GM21381 (cell line): ENCODE results near the gene PTCH2.
"Not testable (repeated sequence)": the region's sequence is repeated elsewhere in the genome, so short reads cannot be mapped to it uniquely, and the experiment has no call there.

ENCODE experiments used
- ATAC-seq: cut with Tn5 transposase; IDR thresholded peaks from one replicate; pipeline ENCODE4 v1.9.1; 2021; ENCODE audit warnings: mild to moderate bottlenecking, moderate library complexity; ENCODE audit not compliant: unreplicated experiment

The PTCH2 gene

DNA sequence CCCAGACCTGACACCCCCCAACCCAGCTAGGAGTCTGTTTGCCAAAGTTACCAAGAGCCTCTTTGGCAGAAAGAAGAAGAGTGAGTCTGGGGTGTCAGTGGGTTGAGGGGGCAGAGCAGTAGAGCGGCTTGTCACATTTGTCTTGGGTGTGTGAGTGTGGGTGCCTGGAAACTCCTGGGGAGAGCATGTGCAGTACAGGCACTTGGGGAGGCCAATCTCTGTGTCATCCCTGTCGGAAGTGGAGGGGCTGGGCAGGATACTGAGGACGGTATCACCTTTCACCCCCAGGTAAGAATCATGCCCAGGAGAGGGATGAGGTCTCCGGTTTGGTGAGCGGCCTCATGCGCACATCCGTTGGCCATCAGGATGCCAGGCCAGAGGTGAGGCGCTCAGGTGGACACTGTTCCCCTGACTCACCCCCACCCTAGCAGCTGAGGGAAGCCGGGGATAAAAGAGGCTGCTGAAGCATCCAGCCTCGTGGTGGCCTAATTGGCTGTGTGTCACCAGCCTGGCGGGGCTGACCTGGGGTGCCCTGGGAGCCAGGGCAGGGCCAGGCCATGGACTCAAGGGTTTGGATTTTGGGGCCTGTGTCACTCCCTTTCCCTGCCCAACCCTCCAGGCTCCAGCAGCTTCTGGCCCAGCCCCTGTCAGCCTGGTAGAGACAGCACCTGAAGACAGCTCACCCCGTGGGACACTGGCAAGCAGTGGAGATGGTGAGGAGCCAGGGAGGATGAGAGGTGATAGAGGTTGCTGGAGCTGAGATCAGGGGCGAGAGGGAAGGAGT is 39.5 kb downstream of the PTCH2 start:
- ATAC-seq = no peak

DNA sequence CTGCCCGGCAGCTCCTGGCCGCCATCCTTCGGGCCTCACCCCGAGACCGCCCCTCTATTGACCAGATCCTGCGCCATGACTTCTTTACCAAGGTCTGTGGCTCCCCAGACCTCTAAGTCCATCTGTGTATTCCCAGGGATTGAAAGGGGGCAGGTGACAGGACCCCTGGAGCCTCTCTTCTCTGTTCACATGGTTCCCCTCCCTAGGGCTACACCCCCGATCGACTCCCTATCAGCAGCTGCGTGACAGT is 40.1 kb downstream of the PTCH2 start:
- ATAC-seq = no peak

DNA sequence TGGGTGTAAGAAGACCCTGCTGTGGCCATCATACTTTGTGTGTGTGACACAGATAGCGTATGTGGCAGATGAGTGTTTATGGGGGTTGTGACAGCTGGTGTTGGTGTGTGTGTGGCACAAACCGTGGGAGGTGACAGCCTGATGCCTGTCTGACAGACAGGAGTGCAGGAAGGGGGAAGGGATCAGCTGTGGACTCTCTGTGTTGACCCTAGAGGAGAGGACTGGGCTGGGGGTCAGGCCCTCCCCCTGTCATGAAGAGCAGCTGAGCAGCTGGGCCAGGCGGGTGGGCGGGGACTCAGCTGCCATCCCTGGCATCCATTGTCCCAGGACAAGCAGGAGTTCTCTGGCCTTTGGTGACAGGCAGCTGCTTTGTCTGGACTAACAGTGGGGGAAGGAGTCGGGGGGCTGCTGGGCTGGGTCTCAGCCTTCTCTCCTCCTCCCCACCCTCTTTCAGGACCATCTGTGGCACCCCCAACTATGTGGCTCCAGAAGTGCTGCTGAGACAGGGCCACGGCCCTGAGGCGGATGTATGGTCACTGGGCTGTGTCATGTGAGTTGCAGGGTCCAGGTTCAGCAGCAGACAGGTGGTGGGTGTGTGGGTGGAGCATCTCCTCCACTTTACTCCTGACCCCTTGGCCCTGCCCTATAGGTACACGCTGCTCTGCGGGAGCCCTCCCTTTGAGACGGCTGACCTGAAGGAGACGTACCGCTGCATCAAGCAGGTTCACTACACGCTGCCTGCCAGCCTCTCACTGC is 40.6 kb downstream of the PTCH2 start:
- ATAC-seq = no peak

DNA sequence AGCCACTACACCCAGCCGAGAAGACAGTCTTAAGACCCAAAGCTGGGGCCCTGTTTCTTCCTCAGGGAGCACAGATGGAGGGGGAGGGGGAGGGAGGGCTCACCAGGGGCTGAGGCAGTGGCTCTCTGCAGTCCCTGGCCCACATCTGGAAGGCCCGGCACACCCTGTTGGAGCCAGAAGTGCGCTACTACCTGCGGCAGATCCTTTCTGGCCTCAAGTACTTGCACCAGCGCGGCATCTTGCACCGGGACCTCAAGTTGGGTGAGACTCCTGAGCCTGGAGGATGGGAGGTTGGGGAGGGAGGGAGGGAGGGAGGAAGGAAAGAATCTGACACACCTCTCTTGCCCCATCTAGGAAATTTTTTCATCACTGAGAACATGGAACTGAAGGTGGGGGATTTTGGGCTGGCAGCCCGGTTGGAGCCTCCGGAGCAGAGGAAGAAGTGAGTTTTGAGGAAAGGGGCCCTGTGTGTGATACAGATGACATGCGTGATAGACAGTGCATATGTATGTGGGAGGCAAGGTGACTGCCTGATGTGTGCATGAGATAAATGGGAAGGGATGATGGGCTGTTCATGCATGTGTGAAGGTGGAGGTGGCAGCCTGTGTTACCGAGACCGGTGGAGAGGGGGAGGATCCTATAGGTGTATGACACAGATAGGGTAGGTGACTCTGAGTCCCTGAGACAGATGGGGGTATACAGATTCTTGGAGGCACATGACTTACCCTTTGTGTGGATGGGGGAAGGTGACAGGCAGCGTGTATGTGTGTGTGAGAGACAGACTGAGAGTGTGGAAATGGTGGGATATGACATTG is 41.4 kb downstream of the PTCH2 start:
- no peak for ATAC-seq

DNA sequence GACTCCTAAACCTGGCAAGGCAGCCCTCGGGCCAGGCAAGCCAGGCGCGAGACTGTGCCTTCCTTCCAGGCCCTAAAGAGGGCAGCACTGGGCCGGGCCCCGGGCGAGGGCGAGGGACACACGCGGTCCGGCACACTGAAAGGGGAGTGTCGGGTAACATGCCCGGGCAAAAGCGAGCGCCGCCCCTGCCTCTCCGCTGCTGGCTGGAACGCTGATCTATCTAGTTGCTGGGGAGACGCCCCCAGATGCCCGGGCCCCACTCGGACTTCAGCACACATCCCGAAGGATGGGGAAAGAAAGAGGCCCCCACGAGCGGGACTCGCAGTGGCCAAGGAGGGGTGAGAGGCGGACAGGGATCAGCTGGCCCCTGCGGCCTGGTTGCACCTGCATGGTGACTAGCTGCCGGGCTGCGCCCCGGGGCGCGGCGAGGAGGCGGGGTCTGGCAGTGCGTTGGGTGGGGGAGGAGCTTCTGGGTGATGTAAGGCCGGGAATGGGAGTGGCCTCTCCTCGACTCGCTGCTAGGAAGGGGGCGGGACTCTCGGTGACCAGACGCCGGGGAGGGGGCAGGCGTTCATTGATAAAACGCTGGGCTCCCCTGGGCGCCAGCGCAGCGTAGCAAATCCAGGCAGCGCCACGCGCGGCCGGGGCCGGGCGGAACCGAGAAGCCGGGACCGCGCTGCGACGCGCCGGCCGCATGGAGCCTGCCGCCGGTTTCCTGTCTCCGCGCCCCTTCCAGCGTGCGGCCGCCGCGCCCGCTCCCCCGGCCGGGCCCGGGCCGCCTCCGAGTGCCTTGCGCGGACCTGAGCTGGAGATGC is 43.1 kb downstream of the PTCH2 start, which contains the start of gene PLK3:
Gene PLK3 (plus strand): TSS at position 608 of the 815 bp plus-strand sequence. CDS start 87 bp downstream, at position 695.
- ATAC-seq = peak; percentile 79

DNA sequence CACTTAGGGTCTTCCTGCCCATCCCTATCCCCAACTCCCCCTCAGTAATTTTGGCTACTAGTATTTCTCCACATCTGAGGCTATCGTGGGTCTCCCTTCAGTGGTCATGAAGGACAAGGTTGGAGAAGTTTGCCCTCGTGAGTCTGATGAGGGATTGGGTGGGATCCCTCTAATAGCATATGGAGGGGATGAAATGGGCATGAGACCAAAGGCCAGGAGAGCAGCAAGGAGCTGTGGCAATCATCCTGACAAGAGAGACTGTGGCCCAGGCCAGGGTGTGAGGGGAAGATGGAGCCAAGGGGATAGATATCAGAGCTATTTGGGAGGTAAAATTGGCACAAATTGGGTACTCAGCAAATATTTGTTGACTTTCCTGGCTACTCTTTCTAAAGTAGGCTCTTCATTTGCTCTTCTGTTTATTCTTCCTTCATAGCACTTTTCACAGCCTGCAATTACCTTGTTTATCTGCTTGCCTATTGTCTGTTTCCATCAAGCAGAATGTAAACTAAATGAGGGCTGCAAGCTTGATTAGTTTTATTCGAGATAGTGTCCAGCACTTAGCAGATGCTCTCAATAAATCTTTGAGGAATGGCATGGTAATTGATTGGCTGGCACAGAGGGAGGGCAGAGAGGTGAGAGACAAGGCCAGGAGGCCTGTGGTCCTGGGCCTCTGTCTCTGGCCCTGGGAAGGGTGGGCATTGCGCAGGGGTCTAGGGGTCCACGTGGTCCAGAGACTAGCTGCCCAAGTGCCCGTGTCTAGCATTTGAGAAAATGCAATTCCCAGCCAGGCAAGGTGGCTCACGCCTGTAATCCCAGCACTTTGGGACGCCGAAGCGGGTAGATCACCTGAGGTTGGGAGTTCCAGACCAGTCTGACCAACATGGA is 44.3 kb downstream of the PTCH2 start:
- no peak for ATAC-seq

DNA sequence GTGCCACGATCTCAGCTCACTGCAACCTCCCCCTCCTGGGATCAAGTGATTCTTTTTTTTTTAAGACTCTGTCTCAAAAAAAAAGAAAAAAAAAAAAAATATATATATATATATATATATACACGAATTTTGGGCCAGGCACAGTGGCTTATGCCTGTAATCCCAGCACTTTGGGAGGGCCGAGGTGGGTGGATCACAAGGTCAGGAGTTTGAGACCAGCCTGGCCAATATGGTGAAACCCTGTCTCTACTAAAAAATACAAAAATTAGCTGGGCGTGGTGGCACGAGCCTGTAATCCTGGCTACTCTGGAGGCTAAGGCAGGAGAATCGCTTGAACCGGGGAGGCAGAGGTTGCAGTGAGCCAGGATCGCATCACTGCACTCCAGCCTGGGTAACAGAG is 45.2 kb downstream of the PTCH2 start:
- ATAC-seq = not testable (repeated sequence)

DNA sequence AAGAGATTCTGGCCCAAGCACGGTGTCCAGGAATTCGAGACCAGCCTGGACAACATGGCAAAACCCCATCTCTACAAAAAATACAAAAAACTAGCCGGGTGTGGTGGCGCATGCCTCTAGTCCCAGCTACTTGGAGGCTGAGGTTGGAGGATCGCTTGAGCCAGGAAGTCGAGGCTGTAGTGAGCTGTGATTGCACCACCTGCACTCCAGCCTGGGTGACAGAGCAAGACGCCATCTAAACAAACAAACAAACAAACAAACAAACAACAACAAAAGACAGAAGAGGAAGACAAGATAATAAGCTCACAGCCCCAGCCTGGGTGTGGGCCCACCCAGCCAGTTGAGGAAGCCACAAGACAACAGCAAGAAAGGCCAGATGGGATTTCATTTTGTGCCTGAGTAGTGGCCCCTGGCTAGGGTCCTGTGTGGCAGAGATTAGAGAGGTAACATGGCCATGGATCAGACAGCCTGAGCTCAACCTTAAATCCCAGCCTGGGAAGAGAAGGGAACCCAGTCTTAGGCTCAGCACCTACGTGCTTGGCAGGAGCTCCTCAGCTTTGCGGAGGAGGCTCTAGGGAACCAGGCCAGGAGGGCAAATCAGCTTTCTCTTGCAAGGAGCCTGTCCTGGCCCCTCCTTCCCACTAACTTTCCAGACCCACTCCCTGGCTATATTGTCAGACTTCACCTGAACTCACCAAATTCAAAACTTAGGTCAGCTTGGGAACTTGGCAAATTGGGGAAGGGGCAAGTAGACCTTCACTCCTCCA is 50.1 kb downstream of the PTCH2 start:
- no peak for ATAC-seq

DNA sequence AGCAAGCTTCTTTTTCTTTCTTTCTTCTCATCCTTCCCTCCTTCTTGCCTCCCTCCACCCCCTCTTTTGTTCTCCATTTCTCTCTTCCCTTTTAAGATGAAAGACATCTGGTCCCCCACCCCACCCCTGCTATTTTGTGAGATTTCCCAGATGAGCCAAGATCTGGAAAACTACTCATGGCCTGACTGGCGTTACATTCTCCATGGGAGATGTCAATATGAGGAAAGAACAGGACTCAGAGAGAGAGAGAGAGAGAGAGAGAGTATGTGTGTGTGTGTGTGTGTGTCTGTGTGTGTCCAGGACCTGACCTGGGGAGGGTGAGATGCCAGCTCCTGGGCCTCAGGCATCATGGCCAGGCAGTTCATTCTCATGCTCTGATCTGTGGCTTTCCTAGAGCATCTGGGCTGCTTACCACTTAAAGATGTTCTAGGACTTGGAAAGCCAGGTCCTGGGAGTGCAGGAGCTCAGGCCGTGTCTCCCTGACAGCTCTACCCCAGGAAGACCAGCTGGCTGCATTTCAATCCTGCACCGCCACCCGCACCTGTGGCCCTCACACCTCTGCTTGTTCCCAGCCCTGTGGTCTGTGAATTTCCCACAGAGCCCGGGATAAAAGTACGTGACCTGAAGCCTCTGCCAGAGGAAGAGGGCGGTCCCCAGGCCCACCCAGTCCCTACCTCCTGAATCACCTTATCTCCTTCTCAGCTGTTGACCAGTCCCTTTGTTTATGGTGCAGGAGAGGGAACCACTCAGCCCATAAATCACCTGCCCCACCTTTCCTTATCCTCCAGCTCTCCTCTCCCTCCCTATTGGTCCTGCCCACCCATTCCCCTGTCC is 51.9 kb downstream of the PTCH2 start:
- ATAC-seq = no peak

DNA sequence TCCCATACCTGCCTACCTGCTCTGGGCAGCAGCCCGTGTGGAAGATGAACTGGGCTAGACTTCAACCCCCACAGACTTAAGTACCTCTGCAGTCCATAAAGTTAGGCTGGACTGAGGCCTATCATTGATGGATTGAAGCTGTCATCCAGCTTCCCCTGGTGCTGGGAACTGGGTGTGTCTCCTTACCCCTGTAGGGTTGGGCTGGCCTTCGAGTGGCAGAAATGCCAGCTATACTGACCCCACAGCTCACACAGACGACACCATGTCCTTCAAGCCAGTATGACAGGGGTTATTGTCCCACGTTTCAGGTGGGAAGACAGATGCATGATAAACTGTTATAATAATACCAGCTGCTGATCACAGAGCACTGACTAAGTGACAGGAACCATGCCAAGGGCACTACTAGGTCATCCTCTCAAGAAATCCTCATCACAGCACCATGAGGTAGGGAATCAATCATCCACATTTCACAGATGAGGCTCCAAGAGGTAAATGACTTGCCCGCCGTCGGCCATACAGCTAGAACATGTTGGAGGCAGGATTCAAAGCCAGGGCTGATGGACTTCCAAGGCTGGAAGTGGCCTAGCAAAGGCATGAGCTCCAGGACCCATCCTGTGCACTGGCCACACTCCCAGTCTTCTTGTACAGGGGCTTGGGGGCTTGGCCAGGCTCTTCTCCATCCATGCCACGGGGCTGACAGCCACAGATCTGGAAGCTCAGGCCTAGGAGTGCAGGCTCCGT is 54.8 kb downstream of the PTCH2 start, which contains the start of gene BEST4:
Gene BEST4 (minus strand): TSS at position 51 of the 741 bp plus-strand sequence. CDS start 465 bp downstream, outside the sequence.
- ATAC-seq = no peak

DNA sequence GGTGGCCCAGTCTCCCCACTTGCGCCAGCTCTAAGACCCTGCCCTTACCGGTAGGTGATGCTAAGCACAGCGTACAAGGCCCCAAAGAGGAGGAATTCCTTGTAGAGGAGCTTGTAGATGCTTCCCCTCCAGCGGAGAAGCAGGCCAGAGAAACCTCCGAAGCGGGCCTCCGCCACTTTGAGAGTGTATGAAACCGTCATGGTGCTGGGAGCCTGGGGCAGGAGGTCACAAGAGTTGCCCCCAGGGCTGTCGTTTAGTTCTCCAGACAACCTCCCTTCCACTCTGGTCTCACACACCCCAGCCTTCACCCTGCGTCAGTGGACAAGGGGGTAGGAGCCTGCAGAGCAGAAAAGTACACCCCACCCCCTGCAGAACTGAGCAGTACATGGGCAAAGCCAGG is 55.5 kb downstream of the PTCH2 start:
- no peak for ATAC-seq

DNA sequence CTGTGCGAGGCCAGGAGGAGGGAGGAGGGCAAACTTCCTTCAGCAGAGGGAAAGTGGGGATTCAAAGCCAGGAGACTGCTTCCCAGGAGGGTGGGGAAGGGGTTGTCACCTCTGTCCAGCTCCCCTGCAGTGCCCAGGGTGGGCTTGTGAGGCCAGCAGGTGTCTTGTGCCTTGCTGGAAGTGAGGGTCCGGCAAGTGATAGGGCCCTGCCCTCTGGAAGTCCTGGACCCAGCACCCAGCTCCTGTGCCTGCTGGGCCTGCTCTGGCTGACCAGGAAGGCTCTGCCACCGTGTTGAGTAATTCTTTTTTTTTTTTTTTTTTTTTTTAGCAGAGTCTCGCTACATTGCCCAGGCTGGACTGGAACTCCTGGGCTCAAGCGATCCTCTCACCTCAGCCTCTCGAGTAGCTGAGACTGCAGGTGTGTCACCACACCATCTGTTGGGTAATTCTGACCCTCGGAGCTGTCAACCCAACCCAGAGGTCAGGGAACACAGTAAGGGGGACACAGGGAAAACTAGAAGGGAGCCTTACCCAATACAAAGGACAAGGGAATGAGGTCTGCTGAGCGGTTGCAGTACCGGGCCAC is 56.1 kb downstream of the PTCH2 start:
- no peak for ATAC-seq

DNA sequence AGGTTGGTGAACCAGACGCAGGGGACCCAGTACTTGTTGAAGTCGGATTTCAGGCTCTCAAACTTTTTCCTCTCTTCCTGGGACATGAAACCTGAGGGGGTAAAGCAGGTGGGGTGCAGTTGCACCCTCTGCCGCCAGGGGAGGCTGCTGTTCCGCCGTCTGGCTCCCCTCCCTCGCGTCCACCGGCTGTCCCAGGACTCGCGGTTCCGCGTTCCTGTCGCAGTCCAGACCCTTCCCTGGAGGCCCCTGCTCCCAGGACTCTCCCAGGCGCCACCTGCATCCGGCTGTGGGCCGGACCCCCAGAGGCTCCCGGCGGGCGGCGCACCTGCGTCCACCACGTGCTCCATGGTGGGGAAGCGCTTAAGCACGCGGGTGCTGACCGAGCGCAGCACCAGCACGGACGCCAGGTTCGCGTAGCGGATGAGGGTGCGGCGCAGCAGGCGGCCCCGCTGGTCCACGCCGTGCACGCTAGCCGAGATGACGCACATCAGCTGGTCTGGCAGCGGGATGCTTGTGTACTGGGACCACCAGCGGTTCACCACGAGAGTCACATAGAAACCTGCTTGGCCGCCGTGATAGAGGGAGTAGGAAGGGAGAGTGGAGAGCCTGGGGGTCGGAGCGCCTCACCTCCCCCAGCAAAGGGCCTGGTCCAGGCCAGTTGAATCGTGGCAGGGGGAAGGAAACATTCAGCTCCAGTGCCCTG is 56.8 kb downstream of the PTCH2 start:
- peak; percentile 45 for ATAC-seq

DNA sequence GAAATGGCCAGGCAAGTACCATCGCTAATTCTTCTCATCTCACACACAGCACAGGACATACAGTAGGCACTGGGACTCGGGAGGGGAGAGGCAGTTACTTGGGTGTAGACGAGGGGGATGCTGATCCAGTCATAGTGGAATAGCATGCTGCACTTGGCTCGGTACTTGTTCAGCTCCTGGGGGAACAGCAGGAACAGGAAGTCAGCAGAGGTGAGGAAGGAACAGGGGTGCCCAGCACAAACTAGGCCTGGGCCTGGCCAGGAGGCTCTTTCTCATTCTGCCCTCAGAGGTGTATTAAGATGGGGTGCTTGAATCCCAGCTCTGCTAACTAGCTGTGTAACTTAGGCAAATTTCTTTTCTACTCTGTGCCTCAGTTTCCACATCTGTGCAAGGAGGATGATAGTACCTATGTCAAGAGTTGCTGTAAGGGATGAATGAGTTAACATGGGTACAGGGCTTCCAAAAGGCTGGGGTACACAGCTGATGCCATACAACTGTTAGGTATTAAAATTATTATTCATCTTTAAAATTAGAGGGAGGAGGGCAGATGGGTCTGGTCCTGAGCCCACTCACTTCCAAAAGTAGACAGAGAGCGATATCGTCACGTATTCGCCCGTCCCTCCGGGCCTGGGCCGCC is 57.4 kb downstream of the PTCH2 start:
- no peak for ATAC-seq

DNA sequence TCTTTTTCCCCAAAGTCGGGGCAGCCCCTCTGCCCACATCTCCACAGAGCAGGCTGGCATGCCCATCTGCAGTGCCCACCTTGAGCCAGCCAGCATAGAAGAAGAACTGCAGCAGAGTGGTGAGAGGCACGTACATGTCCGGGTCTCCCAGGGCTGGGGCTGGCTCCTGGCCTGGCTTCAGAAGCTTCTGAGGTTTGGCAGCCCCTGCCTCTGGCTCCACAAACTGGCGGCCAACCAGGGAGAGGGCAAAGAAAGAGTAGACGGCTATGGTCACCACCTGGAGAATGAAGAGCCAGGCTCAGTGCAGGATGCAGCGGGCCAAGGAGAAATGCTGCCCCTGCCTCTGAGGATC is 58.0 kb downstream of the PTCH2 start:
- no peak for ATAC-seq
